GM23338 (cell line): ENCODE measurements around the gene RBM3. TPM values are rescaled to one million over a fixed set of nuclear protein-coding genes. Genes with fewer than 3 reads are reported as not detected.

Experiments
- ATAC-seq: fragments of 200-7000 bp; cut with Tn5 transposase; 3 replicates; pipeline ENCODE4 v1.9.1; 2020
- DNase-seq: peaks from one replicate; pipeline ENCODE4 v3.0.0-alpha.2; 2015; ENCODE audit warnings: low spot score
- H2AFZ ChIP-seq: fragments of 200-600 bp; sonication (generic); 2 replicates; pipeline ENCODE4 v1.8.0; 2016; ENCODE audit warnings: antibody characterized with exemption, mild to moderate bottlenecking, moderate library complexity
- H3F3A ChIP-seq: fragments of 200-600 bp; sonication (generic); replicated peaks from 2 replicates; pipeline ENCODE4 v1.8.0; 2017; ENCODE audit warnings: antibody characterized with exemption, mixed run types, low read depth
- H3K27ac ChIP-seq: fragments of 200-600 bp; sonication (generic); 2 replicates; pipeline ENCODE4 v1.6.1; 2016; ENCODE audit warnings: low read depth
- H3K27me3 ChIP-seq: fragments of 200-600 bp; sonication (generic); 2 replicates; pipeline ENCODE4 v1.8.0; 2016; ENCODE audit warnings: mild to moderate bottlenecking, mixed run types, moderate library complexity; ENCODE audit not compliant: insufficient read depth
- H3K36me3 ChIP-seq: fragments of 200-600 bp; sonication (generic); 2 replicates; pipeline ENCODE4 v1.8.0; 2016; ENCODE audit warnings: mild to moderate bottlenecking; ENCODE audit not compliant: insufficient read depth
- H3K4me1 ChIP-seq: fragments of 200-600 bp; sonication (generic); 2 replicates; pipeline ENCODE4 v1.8.0; 2016; ENCODE audit warnings: mild to moderate bottlenecking, moderate library complexity; ENCODE audit not compliant: insufficient read depth
- H3K4me2 ChIP-seq: fragments of 200-600 bp; sonication (generic); 2 replicates; pipeline ENCODE4 v1.7.1; 2017; ENCODE audit warnings: mixed run types
- H3K4me3 ChIP-seq: fragments of 200-600 bp; sonication (generic); 2 replicates; pipeline ENCODE4 v1.6.1; 2016; ENCODE audit warnings: mixed run types
- H3K79me2 ChIP-seq: fragments of 200-600 bp; sonication (generic); replicated peaks from 2 replicates; pipeline ENCODE4 v1.8.0; 2017; ENCODE audit warnings: mild to moderate bottlenecking; ENCODE audit not compliant: insufficient read depth
- H3K9me2 ChIP-seq: fragments of 200-600 bp; sonication (generic); 2 replicates; pipeline ENCODE4 v1.8.0; 2017; ENCODE audit not compliant: insufficient read depth
- H4K20me1 ChIP-seq: fragments of 200-600 bp; sonication (generic); replicated peaks from 2 replicates; pipeline ENCODE4 v1.8.0; 2017; ENCODE audit warnings: mild to moderate bottlenecking; ENCODE audit not compliant: insufficient read depth
- H3K27ac Mint-ChIP-seq: 2 replicates; pipeline ENCODE4 v1.8.0; 2020; ENCODE audit warnings: inconsistent platforms, mild to moderate bottlenecking, moderate library complexity, mixed read lengths
- H3K27me3 Mint-ChIP-seq: 3 replicates; pipeline ENCODE4 v1.8.0; 2022; ENCODE audit warnings: low read depth, mild to moderate bottlenecking, moderate library complexity, mixed read lengths, inconsistent platforms; ENCODE audit not compliant: insufficient read depth, poor library complexity
- H3K36me3 Mint-ChIP-seq: 3 replicates; pipeline ENCODE4 v1.8.0; 2021; ENCODE audit warnings: low read depth, mild to moderate bottlenecking, inconsistent platforms, moderate library complexity, mixed read lengths
- H3K4me1 Mint-ChIP-seq: 3 replicates; pipeline ENCODE4 v1.8.0; 2020; ENCODE audit warnings: mild to moderate bottlenecking, inconsistent platforms, mixed read lengths
- H3K4me3 Mint-ChIP-seq: 3 replicates; pipeline ENCODE4 v1.8.0; 2021; ENCODE audit warnings: moderate library complexity, mild to moderate bottlenecking, inconsistent platforms, mixed read lengths
- H3K9me3 Mint-ChIP-seq: 3 replicates; pipeline ENCODE4 v1.8.0; 2020; ENCODE audit warnings: moderate library complexity, mild to moderate bottlenecking, inconsistent platforms, mixed read lengths
- CREB1 ChIP-seq: fragments of 250-450 bp; sonication (Bioruptor Pico); IDR thresholded peaks from 2 replicates; pipeline ENCODE4 v1.5.0; 2020; ENCODE audit warnings: low read depth, mild to moderate bottlenecking, moderate library complexity
- CTCF ChIP-seq, 2 experiments: fragments of 200-600 bp in 1 of 2; sonication (generic) in 1 of 2; conservative IDR thresholded peaks; 2 replicates each; pipeline versions ENCODE4 v1.5.1 to v1.6.1; 2016 to 2017; ENCODE audit warnings: antibody characterized with exemption in 2 of 2, low read depth in 2 of 2, mild to moderate bottlenecking in 2 of 2, moderate library complexity in 1 of 2
- EZH2 ChIP-seq: fragments of 200-600 bp; sonication (generic); IDR thresholded peaks from one replicate; pipeline ENCODE4 v1.8.0; 2017; ENCODE audit warnings: antibody characterized with exemption, mild to moderate bottlenecking, low read depth; ENCODE audit not compliant: unreplicated experiment
- EZH2phosphoT487 ChIP-seq: fragments of 200-600 bp; sonication (generic); IDR thresholded peaks from one replicate; pipeline ENCODE4 v1.8.1; 2018; ENCODE audit warnings: antibody characterized with exemption; ENCODE audit not compliant: unreplicated experiment
- JUNB ChIP-seq: IDR thresholded peaks from one replicate; pipeline ENCODE4 v1.6.1; 2016; ENCODE audit warnings: antibody characterized with exemption; ENCODE audit not compliant: unreplicated experiment
- NANOG ChIP-seq: IDR thresholded peaks from 2 replicates; pipeline ENCODE4 v1.6.1; 2016; ENCODE audit warnings: antibody characterized with exemption, borderline replicate concordance
- POLR2AphosphoS5 ChIP-seq: IDR thresholded peaks from 2 replicates; pipeline ENCODE4 v1.6.1; 2016; ENCODE audit warnings: antibody characterized with exemption, low read depth
- REST ChIP-seq: IDR thresholded peaks from one replicate; pipeline ENCODE4 v1.6.1; 2018; ENCODE audit warnings: antibody characterized with exemption; ENCODE audit not compliant: unreplicated experiment
- STAT1 ChIP-seq: IDR thresholded peaks from one replicate; pipeline ENCODE4 v1.6.1; 2016; ENCODE audit warnings: antibody characterized with exemption; ENCODE audit not compliant: unreplicated experiment
- ZNF114 ChIP-seq: fragments of 250-450 bp; sonication (Bioruptor Pico); IDR thresholded peaks from 2 replicates; pipeline ENCODE4 v1.5.0; 2020; ENCODE audit warnings: mild to moderate bottlenecking, moderate library complexity
- ZNF331 ChIP-seq: fragments of 250-450 bp; sonication (Bioruptor Pico); IDR thresholded peaks from 2 replicates; pipeline ENCODE4 v1.5.0; 2020; ENCODE audit warnings: low read depth, mild to moderate bottlenecking, moderate library complexity
- ZNF462 ChIP-seq: fragments of 250-450 bp; sonication (Bioruptor Pico); IDR thresholded peaks from 2 replicates; pipeline ENCODE4 v1.5.0; 2020; ENCODE audit warnings: mild to moderate bottlenecking, moderate library complexity
- polyA plus RNA-seq: library from polyadenylated mRNA; unstranded; fragments of >200 nt; fragmentation: Nextera tagmentation; extraction: Ambion mirVana; gene quantifications from 2 replicates; pipeline ENCODE4 v1.2.1, GENCODE V29; 2016
- total RNA-seq: library from RNA; depleted of rRNA; stranded (reverse); fragments of >200 nt; shearing (Covaris generic); gene quantifications from 2 replicates; pipeline ENCODE4 v1.2.3, GENCODE V29; 2014
- TF ChIP-seq, protein P1 (sequence below): IDR thresholded peaks from 2 replicates; pipeline ENCODE4 v1.6.1; 2016; ENCODE audit warnings: antibody characterized with exemption

The RBM3 gene
- total and polyA plus RNA-seq, 2 experiments from 2014 or later: 77.5 to 103 TPM

- peaks cover 59% of the 10 kb centered on the region for H3K36me3 Mint-ChIP-seq
- Histone ChIP-seq H4K20me1 (no peaks in the 10 kb centered on the region; the same call in 1 of the 2 replicates), H3K36me3 (peaks cover 32% of the 10 kb centered on the region), H3F3A (peaks cover 9% of the 10 kb centered on the region; the same call in 1 of the 2 replicates), H3K4me1 (no peaks in the 10 kb centered on the region), H3K27me3 (no peaks in the 10 kb centered on the region), H3K27ac (0 out of 2 replicates have a peak overlapping the region, but pooled peaks have one; percentile 14), H3K9me2 (no peaks in the 10 kb centered on the region), H3K79me2 (peaks cover 13% of the 10 kb centered on the region), H3K4me3 (no peak overlapping the region), H3K4me2 (no peak overlapping the region), H2AFZ (no peak overlapping the region)
- no peak for DNase-seq
- peaks cover 7% of the 10 kb centered on the region for H3K27me3 Mint-ChIP-seq
- no peaks in the 10 kb centered on the region for H3K9me3 Mint-ChIP-seq
- no peak for ATAC-seq
- no peak overlapping the region; the same call in 1 of the 2 replicates for H3K27ac Mint-ChIP-seq
- H3K4me1 Mint-ChIP-seq: peaks cover 9% of the 10 kb centered on the region; the same call in 2 of the 3 replicates
- TF ChIP-seq JUNB: no peak
- no peak for TF ChIP-seq ZNF331 (CRISPR knock-in tag)
- TF ChIP-seq REST: no peak
- no peak for TF ChIP-seq EZH2phosphoT487
- TF ChIP-seq ZNF114 (CRISPR knock-in tag): no peak
- TF ChIP-seq ZNF462 (CRISPR knock-in tag): no peak
- no peak for TF ChIP-seq POLR2AphosphoS5
- TF ChIP-seq NANOG: no peak
- TF ChIP-seq, protein P1, sequence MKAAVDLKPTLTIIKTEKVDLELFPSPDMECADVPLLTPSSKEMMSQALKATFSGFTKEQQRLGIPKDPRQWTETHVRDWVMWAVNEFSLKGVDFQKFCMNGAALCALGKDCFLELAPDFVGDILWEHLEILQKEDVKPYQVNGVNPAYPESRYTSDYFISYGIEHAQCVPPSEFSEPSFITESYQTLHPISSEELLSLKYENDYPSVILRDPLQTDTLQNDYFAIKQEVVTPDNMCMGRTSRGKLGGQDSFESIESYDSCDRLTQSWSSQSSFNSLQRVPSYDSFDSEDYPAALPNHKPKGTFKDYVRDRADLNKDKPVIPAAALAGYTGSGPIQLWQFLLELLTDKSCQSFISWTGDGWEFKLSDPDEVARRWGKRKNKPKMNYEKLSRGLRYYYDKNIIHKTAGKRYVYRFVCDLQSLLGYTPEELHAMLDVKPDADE: no peak
- no peak for TF ChIP-seq STAT1
- TF ChIP-seq EZH2: no peak
- TF ChIP-seq CTCF (conservative IDR thresholded peaks at IDR 0.05; ENCODE audit: low read depth in 2 of 2): no peak
- TF ChIP-seq CREB1 (CRISPR knock-in tag): no peak
- peak overlapping the region; percentile 94 for H3K4me3 Mint-ChIP-seq
These were observed 1.8 kb downstream of the RBM3 start for GRCh38 chrX:48576108-48576507.
